ENCODE measurements around the gene GALNT7. TPM values are rescaled to one million over a fixed set of nuclear protein-coding genes. Genes with fewer than 3 reads are reported as not detected.

Gene GALNT7
- polyA plus RNA-seq, 1 donor from 2014 or later: 15.0 TPM

DNA sequence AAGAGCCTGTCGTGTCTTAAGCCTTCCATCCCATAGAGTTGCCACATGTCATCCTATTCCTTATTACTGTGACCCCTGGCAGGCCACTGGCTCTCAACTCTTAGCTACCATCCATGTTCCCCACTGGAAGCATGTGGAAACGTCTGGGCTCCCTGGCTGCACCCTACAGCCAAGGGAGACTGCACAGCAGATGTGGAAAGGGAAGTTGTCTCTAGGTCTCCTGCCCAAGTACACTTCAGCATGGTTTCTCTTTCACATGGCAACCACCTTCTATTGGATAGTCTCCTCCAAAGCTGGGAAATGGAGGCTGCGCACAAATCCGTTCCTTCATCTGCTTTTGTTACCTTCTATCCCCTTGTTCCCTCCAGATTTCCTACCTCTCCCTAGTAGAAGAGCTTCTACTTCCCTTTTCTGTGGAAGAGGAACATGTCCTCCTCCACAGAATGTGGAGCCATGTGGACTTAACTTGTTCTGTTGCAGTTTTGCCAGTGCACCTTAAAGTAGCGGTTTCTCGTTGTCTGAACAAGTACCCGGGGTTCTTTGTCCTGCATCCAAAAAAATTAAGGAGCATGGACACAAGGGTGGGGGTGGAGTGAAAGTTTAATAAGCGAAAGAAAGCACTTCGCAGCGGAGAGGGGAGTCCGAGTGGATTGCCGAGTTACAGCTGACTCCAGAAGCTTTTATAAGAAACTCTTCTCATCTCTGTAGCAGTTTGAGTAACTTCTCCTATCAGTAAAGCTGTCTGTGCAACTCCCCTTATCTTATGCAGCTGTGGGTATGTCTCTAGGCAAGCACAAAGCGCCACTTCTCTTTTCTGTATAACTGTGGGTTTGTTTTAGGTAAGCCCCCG, 113.0 kb downstream of the GALNT7 start:
- Histone ChIP-seq H3K27me3 (ENCODE audit: insufficient read depth, low read depth, low read length) (no peaks in the 10 kb centered on the region), H3K36me3 (ENCODE audit: insufficient read depth, low read length) (no peaks in the 10 kb centered on the region), H3K9ac (ENCODE audit: low read length) (no peak overlapping the region), H3K4me3 (ENCODE audit: low read length) (no peak overlapping the region), H3K27ac (ENCODE audit: low read length) (no peak overlapping the region), H3K79me2 (replicated peaks; ENCODE audit: insufficient read depth, low read length) (no peaks in the 10 kb centered on the region), H4K20me1 (ENCODE audit: insufficient read depth) (no peaks in the 10 kb centered on the region), H3K4me2 (ENCODE audit: low read length) (no peak overlapping the region), H3F3A (ENCODE audit: insufficient read depth, low read length, poor library complexity, severe bottlenecking) (no peaks in the 10 kb centered on the region), H3K9me2 (ENCODE audit: insufficient read depth, low read length) (no peaks in the 10 kb centered on the region), H3K9me3 (ENCODE audit: low read length) (no peaks in the 10 kb centered on the region), H2AFZ (ENCODE audit: low read depth, low read length) (no peak overlapping the region)
- TF ChIP-seq POLR2AphosphoS5 (IDR thresholded peaks at IDR 0.05) (no peak), EP300 (conservative IDR thresholded peaks at IDR 0.05; ENCODE audit: poor library complexity, severe bottlenecking) (no peak), CTCF (IDR thresholded peaks at IDR 0.05; ENCODE audit: poor library complexity, severe bottlenecking) (no peak), MXI1 (conservative IDR thresholded peaks at IDR 0.05; ENCODE audit: poor library complexity, severe bottlenecking) (no peak), SMC3 (conservative IDR thresholded peaks at IDR 0.05; ENCODE audit: poor library complexity) (no peak), RAD21 (conservative IDR thresholded peaks at IDR 0.05) (no peak), TAF1 (IDR thresholded peaks at IDR 0.05; ENCODE audit: low read depth) (no peak), EZH2 (IDR thresholded peaks at IDR 0.05; ENCODE audit: borderline replicate concordance, insufficient read depth, low read length, poor library complexity, severe bottlenecking) (no peak)
- TF ChIP-seq, protein P1, sequence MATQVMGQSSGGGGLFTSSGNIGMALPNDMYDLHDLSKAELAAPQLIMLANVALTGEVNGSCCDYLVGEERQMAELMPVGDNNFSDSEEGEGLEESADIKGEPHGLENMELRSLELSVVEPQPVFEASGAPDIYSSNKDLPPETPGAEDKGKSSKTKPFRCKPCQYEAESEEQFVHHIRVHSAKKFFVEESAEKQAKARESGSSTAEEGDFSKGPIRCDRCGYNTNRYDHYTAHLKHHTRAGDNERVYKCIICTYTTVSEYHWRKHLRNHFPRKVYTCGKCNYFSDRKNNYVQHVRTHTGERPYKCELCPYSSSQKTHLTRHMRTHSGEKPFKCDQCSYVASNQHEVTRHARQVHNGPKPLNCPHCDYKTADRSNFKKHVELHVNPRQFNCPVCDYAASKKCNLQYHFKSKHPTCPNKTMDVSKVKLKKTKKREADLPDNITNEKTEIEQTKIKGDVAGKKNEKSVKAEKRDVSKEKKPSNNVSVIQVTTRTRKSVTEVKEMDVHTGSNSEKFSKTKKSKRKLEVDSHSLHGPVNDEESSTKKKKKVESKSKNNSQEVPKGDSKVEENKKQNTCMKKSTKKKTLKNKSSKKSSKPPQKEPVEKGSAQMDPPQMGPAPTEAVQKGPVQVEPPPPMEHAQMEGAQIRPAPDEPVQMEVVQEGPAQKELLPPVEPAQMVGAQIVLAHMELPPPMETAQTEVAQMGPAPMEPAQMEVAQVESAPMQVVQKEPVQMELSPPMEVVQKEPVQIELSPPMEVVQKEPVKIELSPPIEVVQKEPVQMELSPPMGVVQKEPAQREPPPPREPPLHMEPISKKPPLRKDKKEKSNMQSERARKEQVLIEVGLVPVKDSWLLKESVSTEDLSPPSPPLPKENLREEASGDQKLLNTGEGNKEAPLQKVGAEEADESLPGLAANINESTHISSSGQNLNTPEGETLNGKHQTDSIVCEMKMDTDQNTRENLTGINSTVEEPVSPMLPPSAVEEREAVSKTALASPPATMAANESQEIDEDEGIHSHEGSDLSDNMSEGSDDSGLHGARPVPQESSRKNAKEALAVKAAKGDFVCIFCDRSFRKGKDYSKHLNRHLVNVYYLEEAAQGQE (IDR thresholded peaks at IDR 0.05; ENCODE audit: borderline replicate concordance): no peak

- Histone ChIP-seq H3K4me2 (ENCODE audit: low read length) (no peak overlapping the region), H3K79me2 (replicated peaks; ENCODE audit: insufficient read depth, low read length) (no peaks in the 10 kb centered on the region), H3K4me3 (ENCODE audit: low read length) (no peak overlapping the region)
Observed at GRCh38 chr4:173282256-173282562, 113.6 kb downstream of the GALNT7 start.

More at GRCh38 chr4:173282256-173282562, 113.6 kb downstream of the GALNT7 start:
- Histone ChIP-seq H3K9ac (ENCODE audit: low read length) (no peak overlapping the region), H3K36me3 (ENCODE audit: insufficient read depth, low read length) (no peaks in the 10 kb centered on the region), H3K9me2 (ENCODE audit: insufficient read depth, low read length) (no peaks in the 10 kb centered on the region), H3K27ac (ENCODE audit: low read length) (no peak overlapping the region), H2AFZ (ENCODE audit: low read depth, low read length) (no peak overlapping the region), H3K9me3 (ENCODE audit: low read length) (no peaks in the 10 kb centered on the region), H3K27me3 (ENCODE audit: insufficient read depth, low read depth, low read length) (no peaks in the 10 kb centered on the region), H3F3A (ENCODE audit: insufficient read depth, low read length, poor library complexity, severe bottlenecking) (no peaks in the 10 kb centered on the region), H4K20me1 (ENCODE audit: insufficient read depth) (no peaks in the 10 kb centered on the region)
- TF ChIP-seq EP300 (conservative IDR thresholded peaks at IDR 0.05; ENCODE audit: poor library complexity, severe bottlenecking) (no peak), RAD21 (conservative IDR thresholded peaks at IDR 0.05) (no peak), TAF1 (IDR thresholded peaks at IDR 0.05; ENCODE audit: low read depth) (no peak), CTCF (IDR thresholded peaks at IDR 0.05; ENCODE audit: poor library complexity, severe bottlenecking) (no peak), SMC3 (conservative IDR thresholded peaks at IDR 0.05; ENCODE audit: poor library complexity) (no peak), EZH2 (IDR thresholded peaks at IDR 0.05; ENCODE audit: borderline replicate concordance, insufficient read depth, low read length, poor library complexity, severe bottlenecking) (no peak), MXI1 (conservative IDR thresholded peaks at IDR 0.05; ENCODE audit: poor library complexity, severe bottlenecking) (no peak), POLR2AphosphoS5 (IDR thresholded peaks at IDR 0.05) (no peak)
- TF ChIP-seq, protein P1 (IDR thresholded peaks at IDR 0.05; ENCODE audit: borderline replicate concordance): no peak

Measured in neural cell (in vitro differentiated cells).